Adrenal gland (tissue), 5 donors: Measurements from ENCODE around the gene ITIH1.

ENCODE experiments used
- CTCF ChIP-seq, 6 experiments: fragments of 450-650 bp in 4 of 6; fragments of 200-600 bp in 2 of 6; sonication (generic) in 1 of 6; IDR thresholded peaks; 1 replicate in 5 of 6; 2 replicates in 1 of 6; pipeline versions ENCODE4 v1.5.1 to v1.8.0; 2016 to 2021; ENCODE audit warnings: antibody characterized with exemption in 6 of 6, mild to moderate bottlenecking in 2 of 6, moderate library complexity in 1 of 6
- POLR2A ChIP-seq, 2 donors: fragments of 450-650 bp; IDR thresholded peaks; one replicate each; pipeline ENCODE4 v1.6.1; 2017; ENCODE audit warnings: antibody characterized with exemption in 2 of 2, mild to moderate bottlenecking in 2 of 2, moderate library complexity in 1 of 2
- donor health status: DM: no; HTN: no; CAD: no.

GRCh38 chr3:52789746-52790040 is 12.3 kb downstream of the ITIH1 start:
- TF ChIP-seq CTCF (IDR thresholded peaks at IDR 0.05) (no peak), POLR2A (IDR thresholded peaks at IDR 0.05) (no peak)
